Measurements from ENCODE around the gene DNM1. TPM values are rescaled to one million over a fixed set of nuclear protein-coding genes. Genes with fewer than 3 reads are reported as not detected.

Gene DNM1
- total and polyA plus RNA-seq, 7 donors = 0.46 to 40.2 (median 9.3) TPM

GRCh38 chr9:128280084-128280622 is 77.0 kb downstream of the DNM1 start:
- intact Hi-C loops (cut with DNase I) = no loop called here
- H3K36me3 ChIP-seq = peaks cover 0 to under 1% (median 0%) of the 10 kb centered on the region in 4 donors
- no peaks in the 10 kb centered on the region for H3K27me3 ChIP-seq
- H3K27ac ChIP-seq = no peak overlapping the region
- H3K9me3 ChIP-seq = no peaks in the 10 kb centered on the region
- H3K4me1 ChIP-seq = peaks cover 0 to 17% (median 10%) of the 10 kb centered on the region in 4 donors
- no peak overlapping the region for H3K4me3 ChIP-seq
- 92 to 95% methylated on average over 5 of the region's 5 CpGs for WGBS, 2 donors
- no peak for TF ChIP-seq POLR2AphosphoS5 (IDR thresholded peaks at IDR 0.05)
- no peak for TF ChIP-seq EP300 (IDR thresholded peaks at IDR 0.05)
- no peak for TF ChIP-seq CTCF (IDR thresholded peaks at IDR 0.05)
- no peak for TF ChIP-seq POLR2A (IDR thresholded peaks at IDR 0.05)
- DNase-seq = no peak

GRCh38 chr9:128282500-128282899 is 79.3 kb downstream of the DNM1 start:
- no peaks in the 10 kb centered on the region for H3K27me3 ChIP-seq
- DNase-seq = no peak
- intact Hi-C loops (cut with DNase I) = no loop called here
- H3K27ac ChIP-seq = no peak overlapping the region
- H3K36me3 ChIP-seq = peaks cover 0 to 22% (median 7%) of the 10 kb centered on the region in 4 donors
- H3K4me3 ChIP-seq = no peak overlapping the region
- 94 to 97% methylated on average over 6 of the region's 6 CpGs for WGBS, 2 donors
- H3K9me3 ChIP-seq = no peaks in the 10 kb centered on the region
- H3K4me1 ChIP-seq = peaks cover 0 to 7% (median 1%) of the 10 kb centered on the region in 4 donors
- no peak for TF ChIP-seq POLR2A (IDR thresholded peaks at IDR 0.05)
- no peak for TF ChIP-seq EP300 (IDR thresholded peaks at IDR 0.05)
- TF ChIP-seq POLR2AphosphoS5 (IDR thresholded peaks at IDR 0.05) = no peak
- no peak for TF ChIP-seq CTCF (IDR thresholded peaks at IDR 0.05)

- H3K27ac ChIP-seq = no peak overlapping the region
- intact Hi-C loops (cut with DNase I) = no loop called here
- peaks cover 0 to 35% (median 11%) of the 10 kb centered on the region in 4 donors for H3K36me3 ChIP-seq
- no peaks in the 10 kb centered on the region for H3K27me3 ChIP-seq
- H3K4me1 ChIP-seq = peaks cover 0 to 5% (median 0%) of the 10 kb centered on the region in 4 donors
- 90 to 96% methylated on average over 12 of the region's 12 CpGs for WGBS, 2 donors
- no peak overlapping the region for H3K4me3 ChIP-seq
- no peak for DNase-seq
- no peaks in the 10 kb centered on the region for H3K9me3 ChIP-seq
- no peak for TF ChIP-seq POLR2A (IDR thresholded peaks at IDR 0.05)
- TF ChIP-seq CTCF (IDR thresholded peaks at IDR 0.05) = no peak
- no peak for TF ChIP-seq EP300 (IDR thresholded peaks at IDR 0.05)
- TF ChIP-seq POLR2AphosphoS5 (IDR thresholded peaks at IDR 0.05) = no peak
Measured at GRCh38 chr9:128285033-128285784, 82.0 kb downstream of the DNM1 start.

- DNase-seq = no peak
- no peak overlapping the region for H3K27ac ChIP-seq
- peaks cover 0 to 5% (median 0%) of the 10 kb centered on the region in 4 donors for H3K4me1 ChIP-seq
- intact Hi-C loops (cut with DNase I) = no loop called here
- no peak for TF ChIP-seq EP300 (IDR thresholded peaks at IDR 0.05)
- TF ChIP-seq CTCF (IDR thresholded peaks at IDR 0.05) = no peak
- TF ChIP-seq POLR2AphosphoS5 (IDR thresholded peaks at IDR 0.05) = no peak
- TF ChIP-seq POLR2A (IDR thresholded peaks at IDR 0.05) = no peak
- H3K9me3 ChIP-seq = no peaks in the 10 kb centered on the region
- H3K36me3 ChIP-seq = peaks cover 0 to 35% (median 11%) of the 10 kb centered on the region in 4 donors
- no peaks in the 10 kb centered on the region for H3K27me3 ChIP-seq
- H3K4me3 ChIP-seq = no peak overlapping the region
- WGBS, 2 donors = 77 to 91% methylated on average over 6 of the region's 6 CpGs
Measured at GRCh38 chr9:128286440-128286839, 83.3 kb downstream of the DNM1 start.
